GM12878 (cell line): Measurements from ENCODE around the gene PTPN5.

Experiments used
- CTCF ChIP-seq, 3 experiments: IDR thresholded peaks in 2 of 3; conservative IDR thresholded peaks in 1 of 3; 2 replicates each; pipeline ENCODE4 v1.5.1; 2011; ENCODE audit warnings: low read depth in 3 of 3, low read length in 3 of 3, mild to moderate bottlenecking in 3 of 3, control low read depth in 2 of 3, moderate library complexity in 2 of 3, inconsistent platforms in 1 of 3, mixed read lengths in 1 of 3; ENCODE audit not compliant: control insufficient read depth in 2 of 3, insufficient read depth in 1 of 3; ENCODE audit errors: extremely low read depth in 1 of 3
- EZH2 ChIP-seq: IDR thresholded peaks from 2 replicates; pipeline ENCODE4 v1.6.1; 2012; ENCODE audit warnings: low read depth, mild to moderate bottlenecking, control low read depth, inconsistent platforms, low read length, borderline replicate concordance; ENCODE audit not compliant: control insufficient read depth
- HDAC2 ChIP-seq: fragments of 200-600 bp; sonication (generic); IDR thresholded peaks from 2 replicates; pipeline ENCODE4 v1.6.1; 2017
- POLR2A ChIP-seq: IDR thresholded peaks from 2 replicates; pipeline ENCODE4 v1.6.1; 2011; ENCODE audit warnings: low read depth, mild to moderate bottlenecking, low read length
- POLR2AphosphoS5 ChIP-seq: IDR thresholded peaks from 2 replicates; pipeline ENCODE4 v1.6.1; 2011; ENCODE audit warnings: mild to moderate bottlenecking, low read length, inconsistent platforms
- RBBP5 ChIP-seq: fragments of 200-600 bp; sonication (generic); conservative IDR thresholded peaks from 2 replicates; pipeline ENCODE4 v1.6.1; 2016
- REST ChIP-seq: IDR thresholded peaks from 2 replicates; pipeline ENCODE4 v1.6.1; 2012; ENCODE audit warnings: mild to moderate bottlenecking, low read depth, low read length
- SP1 ChIP-seq: IDR thresholded peaks from one replicate; pipeline ENCODE4 v1.6.1; 2011; ENCODE audit warnings: low read depth, low read length
- ZBTB33 ChIP-seq: fragments of 450-650 bp; IDR thresholded peaks from 2 replicates; pipeline ENCODE4 v1.6.1; 2017; ENCODE audit warnings: mild to moderate bottlenecking
- ZNF592 ChIP-seq: fragments of 450-650 bp; IDR thresholded peaks from 2 replicates; pipeline ENCODE4 v1.6.1; 2017; ENCODE audit warnings: mild to moderate bottlenecking, moderate library complexity

- TF ChIP-seq CTCF (IDR thresholded peaks at IDR 0.05 in 2 of 3, conservative IDR thresholded peaks at IDR 0.05 in 1 of 3; ENCODE audit: control insufficient read depth in 2 of 3, extremely low read depth in 1 of 3, insufficient read depth in 1 of 3, low read depth in 3 of 3, low read length in 3 of 3) = no peak
- no peak for TF ChIP-seq SP1
- no peak for TF ChIP-seq POLR2AphosphoS5
- TF ChIP-seq EZH2 = no peak
- no peak for TF ChIP-seq ZBTB33
- TF ChIP-seq POLR2A = no peak
- TF ChIP-seq HDAC2 = no peak
- TF ChIP-seq REST = no peak
- no peak for TF ChIP-seq RBBP5
- TF ChIP-seq ZNF592 = no peak
Measured at GRCh38 chr11:18722293-18722637, 69.3 kb downstream of the PTPN5 start.
